ENCODE measurements around the gene TMC7.

The TMC7 gene

GRCh38 chr16:18983565-18984434 lies at the start of gene TMC7:
Gene TMC7 (plus strand): TSS chr16:18983934. CDS start chr16:18984064, 130 bp downstream.
- in situ Hi-C loops (cut with HindIII; ENCODE audit: low sequenced_read_pairs): no loop called here

GRCh38 chr16:18936727-18937340 lies 46.9 kb upstream of the TMC7 start:
- in situ Hi-C loops (cut with HindIII; ENCODE audit: low sequenced_read_pairs): no loop called here

DNA sequence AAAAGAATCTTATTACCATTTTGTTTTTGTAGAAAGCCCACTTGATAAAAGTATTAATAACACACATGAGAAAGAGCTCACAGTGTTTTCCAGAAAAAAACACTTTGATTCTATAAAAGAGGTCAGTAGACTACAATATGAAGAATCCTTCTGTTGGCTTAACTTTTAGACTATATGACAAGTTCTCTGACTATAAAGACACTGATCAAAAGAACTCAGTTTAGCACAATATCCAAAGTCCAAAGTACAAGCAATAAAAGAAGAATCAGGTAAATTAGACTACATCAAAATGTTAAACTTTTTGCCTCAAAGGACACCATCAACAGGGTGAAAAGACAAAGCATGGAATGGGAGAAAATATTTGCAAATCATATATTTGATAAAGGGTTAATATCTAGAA lies 46.3 kb upstream of the TMC7 start:
- in situ Hi-C loops (cut with HindIII; ENCODE audit: low sequenced_read_pairs): no loop called here

GRCh38 chr16:18938986-18939385 lies 44.7 kb upstream of the TMC7 start:
- in situ Hi-C loops (cut with HindIII; ENCODE audit: low sequenced_read_pairs): no loop called here

GRCh38 chr16:18941471-18941870 lies 42.3 kb upstream of the TMC7 start:
- in situ Hi-C loops (cut with HindIII; ENCODE audit: low sequenced_read_pairs): no loop called here

- in situ Hi-C loops (cut with HindIII; ENCODE audit: low sequenced_read_pairs): no loop called here
Observed at GRCh38 chr16:18942061-18942460, 41.7 kb upstream of the TMC7 start.

DNA sequence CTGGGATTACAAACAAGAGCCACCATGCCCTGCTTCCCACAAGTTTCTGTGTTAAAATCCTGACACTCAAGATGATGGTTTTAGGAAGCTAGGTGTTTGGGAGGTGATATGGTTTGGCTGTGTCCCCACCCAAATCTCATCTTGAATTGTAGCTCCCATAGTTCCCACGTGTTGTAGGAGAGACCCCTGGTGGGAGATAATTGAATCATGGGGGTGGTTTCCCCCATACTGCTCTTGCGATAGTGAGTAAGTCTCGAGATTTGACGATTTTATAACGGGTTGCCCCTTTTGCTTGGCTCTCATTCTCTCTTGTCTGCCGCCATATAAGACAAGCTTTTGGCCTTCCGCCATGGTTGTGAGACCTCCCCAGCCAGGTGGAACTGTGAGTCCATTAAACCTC lies 40.3 kb upstream of the TMC7 start:
- in situ Hi-C loops (cut with HindIII; ENCODE audit: low sequenced_read_pairs): no loop called here

DNA sequence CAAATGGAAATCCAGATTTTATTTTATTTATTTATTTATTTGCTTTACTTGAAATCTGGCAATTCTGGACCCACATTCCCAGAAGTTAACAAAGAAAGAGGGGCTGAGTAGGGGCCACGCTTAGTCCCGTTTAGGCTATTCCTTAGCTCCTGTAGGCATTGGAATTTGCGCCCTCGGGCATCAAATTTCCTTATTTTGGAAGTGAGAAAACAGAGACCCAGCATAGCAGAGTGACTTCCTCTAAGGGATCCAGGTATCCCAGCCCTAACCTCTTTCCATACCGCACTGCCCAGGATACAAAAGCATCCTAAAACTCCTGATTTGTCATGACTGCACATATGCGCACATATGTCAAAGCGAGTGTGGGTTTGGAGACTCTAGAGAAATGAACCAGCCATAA lies 38.5 kb upstream of the TMC7 start:
- in situ Hi-C loops (cut with HindIII; ENCODE audit: low sequenced_read_pairs): no loop called here

- in situ Hi-C loops (cut with HindIII; ENCODE audit: low sequenced_read_pairs): no loop called here
Observed at GRCh38 chr16:18948372-18949020, 35.2 kb upstream of the TMC7 start.

DNA sequence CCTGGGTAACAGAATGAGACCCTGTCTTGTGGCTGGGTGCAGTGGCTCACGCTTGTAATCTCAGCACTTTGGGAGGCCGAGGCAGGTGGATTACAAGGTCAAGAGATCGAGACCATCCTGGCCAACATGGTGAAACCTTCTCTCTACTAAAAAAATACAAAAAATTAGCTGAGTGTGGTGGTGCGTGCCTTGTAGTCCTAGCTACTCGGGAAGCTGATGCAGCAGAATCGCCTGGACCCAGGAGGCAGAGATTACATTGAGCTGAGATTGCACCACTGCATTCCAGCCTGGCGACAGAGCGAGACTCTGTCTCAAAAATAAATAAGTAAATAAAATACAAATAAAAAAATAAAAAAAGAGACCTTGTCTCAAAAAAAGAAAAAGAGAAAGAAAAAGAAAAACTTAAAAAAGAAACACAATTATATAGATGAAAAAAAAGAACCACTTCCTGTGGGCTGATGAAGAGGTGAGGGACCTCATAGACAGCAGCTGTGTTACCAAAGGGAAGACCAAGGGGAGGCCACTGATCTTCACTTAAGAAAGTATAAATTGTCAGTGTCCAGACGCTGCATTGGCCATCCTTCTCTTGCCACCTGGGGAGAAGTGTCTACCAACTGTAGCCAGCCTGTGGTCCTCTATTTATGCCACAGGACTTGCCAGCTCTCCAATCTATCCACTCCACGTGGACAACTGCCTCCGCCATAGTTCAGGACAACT lies 33.1 kb upstream of the TMC7 start:
- in situ Hi-C loops (cut with HindIII; ENCODE audit: low sequenced_read_pairs): loop anchor here (25.0 kb wide), 1 partner anchor 587 kb away; no protein-coding TSS in a partner anchor

GRCh38 chr16:18953547-18953946 lies 30.2 kb upstream of the TMC7 start:
- in situ Hi-C loops (cut with HindIII; ENCODE audit: low sequenced_read_pairs): loop anchor here (25.0 kb wide), 1 partner anchor 584 kb away; no protein-coding TSS in a partner anchor

DNA sequence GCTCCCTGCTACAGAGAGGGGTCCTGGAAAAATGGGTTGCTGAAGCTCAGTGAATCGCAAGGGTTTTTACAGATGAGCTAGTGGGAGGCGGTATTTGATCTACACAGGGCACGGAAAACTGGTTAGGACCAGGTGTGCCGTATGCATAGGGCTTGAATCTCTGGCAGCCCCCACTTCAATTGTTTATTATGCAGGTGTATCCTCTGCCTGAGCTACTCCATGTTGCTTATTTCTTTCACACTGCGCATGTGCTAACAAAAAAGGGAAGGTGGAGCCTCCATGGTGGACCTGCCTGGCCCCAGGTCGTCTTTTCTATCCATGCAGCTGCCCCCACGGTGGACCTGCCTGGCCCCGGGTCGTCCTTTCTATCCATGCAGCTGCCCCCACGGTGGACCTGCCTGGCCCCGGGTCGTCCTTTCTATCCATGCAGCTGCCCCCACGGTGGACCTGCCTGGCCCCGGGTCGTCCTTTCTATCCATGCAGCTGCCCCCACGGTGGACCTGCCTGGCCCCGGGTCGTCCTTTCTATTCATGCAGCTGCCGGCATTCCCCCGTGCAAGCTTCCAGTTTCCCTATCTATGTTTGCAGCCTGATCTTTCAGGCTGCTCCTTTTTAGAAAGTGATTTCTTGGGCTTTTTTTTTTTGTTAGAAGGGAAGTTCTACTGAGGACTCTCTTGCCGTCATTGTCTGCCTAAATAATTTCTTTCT lies 27.7 kb upstream of the TMC7 start:
- in situ Hi-C loops (cut with HindIII; ENCODE audit: low sequenced_read_pairs): loop anchor here (25.0 kb wide), 1 partner anchor 581 kb away; no protein-coding TSS in a partner anchor

- in situ Hi-C loops (cut with HindIII; ENCODE audit: low sequenced_read_pairs): loop anchor here (25.0 kb wide), 1 partner anchor 581 kb away; no protein-coding TSS in a partner anchor
Observed at GRCh38 chr16:18956658-18957241, 27.0 kb upstream of the TMC7 start.

- in situ Hi-C loops (cut with HindIII; ENCODE audit: low sequenced_read_pairs): loop anchor here (25.0 kb wide), 1 partner anchor 579 kb away; no protein-coding TSS in a partner anchor
Observed at GRCh38 chr16:18958621-18959029, 25.1 kb upstream of the TMC7 start.

DNA sequence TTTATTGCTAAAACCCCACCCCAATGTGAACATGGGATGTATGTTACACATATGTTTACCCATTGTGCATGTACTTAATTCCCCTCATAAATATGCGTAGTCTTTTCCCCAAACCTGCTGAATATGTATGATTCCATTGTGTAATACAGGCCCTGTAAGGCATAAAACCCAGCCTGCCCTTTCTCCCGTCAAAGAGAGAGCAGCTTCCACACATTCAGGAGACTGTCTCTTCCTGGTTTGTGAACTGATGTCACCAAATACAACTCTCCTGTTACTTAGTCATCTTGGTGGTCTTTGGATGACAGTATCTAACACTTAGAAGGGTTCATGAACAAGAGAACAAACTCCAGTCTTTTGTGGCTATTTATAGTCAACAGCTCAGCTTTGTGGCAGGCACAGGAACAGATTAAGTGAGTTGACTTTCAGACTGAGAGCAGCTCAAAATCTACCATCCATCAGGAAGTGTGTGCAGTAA lies 24.7 kb upstream of the TMC7 start:
- in situ Hi-C loops (cut with HindIII; ENCODE audit: low sequenced_read_pairs): loop anchor here (25.0 kb wide), 1 partner anchor 578 kb away; no protein-coding TSS in a partner anchor

DNA sequence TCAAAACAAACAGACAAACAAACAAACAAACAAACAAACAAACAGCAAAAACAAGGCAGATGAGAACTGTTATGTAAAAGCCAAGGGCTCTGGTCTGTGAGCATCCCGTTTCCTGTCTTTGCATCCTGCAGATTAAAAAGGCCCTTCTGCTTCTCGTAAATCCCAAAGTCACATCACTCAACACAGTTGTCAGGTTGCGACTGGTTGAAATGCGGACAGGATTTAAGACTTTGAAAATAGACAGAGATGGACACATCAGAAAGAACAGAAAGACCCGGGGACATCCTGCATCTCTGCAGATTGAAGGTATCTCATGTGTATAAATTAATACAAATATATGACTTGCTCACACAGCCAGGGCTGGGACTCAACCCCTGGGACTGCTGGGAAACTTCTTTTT lies 18.2 kb upstream of the TMC7 start:
- in situ Hi-C loops (cut with HindIII; ENCODE audit: low sequenced_read_pairs): loop anchor here (25.0 kb wide), 1 partner anchor 572 kb away; no protein-coding TSS in a partner anchor

DNA sequence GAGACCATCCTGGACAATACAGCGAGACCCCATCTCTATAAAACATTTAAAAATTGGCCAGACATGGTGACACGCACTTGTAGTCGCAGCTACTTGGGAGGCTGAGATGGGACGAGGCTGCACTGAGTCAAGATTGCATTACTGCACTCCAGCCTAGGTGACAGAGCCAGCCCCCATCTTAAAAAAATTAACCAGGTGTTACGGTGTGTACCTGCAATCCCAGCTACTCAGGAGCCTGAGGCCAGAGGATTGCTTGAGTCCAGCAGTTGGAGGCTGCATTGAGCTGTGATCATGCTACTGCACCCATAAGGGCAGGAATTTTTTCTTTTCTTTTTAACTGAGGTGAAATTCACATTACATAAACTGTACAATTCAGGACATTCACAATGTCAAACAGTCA lies 16.9 kb upstream of the TMC7 start:
- in situ Hi-C loops (cut with HindIII; ENCODE audit: low sequenced_read_pairs): loop anchor here (25.0 kb wide), 1 partner anchor 571 kb away; no protein-coding TSS in a partner anchor

DNA sequence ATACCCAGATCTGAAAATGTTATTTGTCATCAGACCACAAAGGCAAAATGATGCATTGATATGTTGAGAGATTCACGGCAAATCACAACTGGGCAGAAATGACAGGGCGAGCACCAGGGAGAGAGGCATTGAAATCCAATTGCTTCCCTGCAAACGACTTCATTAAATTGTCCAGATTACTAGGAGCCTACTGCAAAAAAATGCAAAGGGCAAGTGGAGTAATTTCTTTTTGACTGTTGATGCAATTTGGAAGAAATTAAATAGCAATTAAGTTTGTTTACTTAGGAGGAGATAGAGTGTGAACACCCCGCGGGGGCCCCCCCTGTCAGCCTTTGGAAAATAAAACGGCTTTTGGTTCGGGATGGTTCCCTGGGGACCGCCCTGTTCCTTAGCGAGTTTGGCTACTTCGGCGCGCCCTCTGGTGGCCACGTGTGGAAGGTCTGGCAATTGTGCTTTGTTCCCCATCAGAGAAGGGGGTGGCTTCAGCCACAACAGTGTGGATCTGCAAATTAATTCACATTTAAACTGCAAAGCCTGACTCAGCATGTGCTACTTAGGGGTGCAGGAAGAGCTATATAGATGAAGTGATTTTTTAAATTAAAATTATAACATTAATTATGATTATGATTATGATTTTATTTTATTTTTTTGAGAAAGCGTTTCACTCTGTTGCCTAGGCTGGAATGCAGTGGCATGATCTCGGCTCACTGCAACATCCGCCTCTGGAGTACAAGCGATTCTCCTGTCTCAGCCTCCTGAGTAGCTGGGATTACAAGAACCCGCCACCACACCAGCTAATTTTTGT lies 14.5 kb upstream of the TMC7 start:
- in situ Hi-C loops (cut with HindIII; ENCODE audit: low sequenced_read_pairs): loop anchor here (25.0 kb wide), 1 partner anchor 568 kb away; no protein-coding TSS in a partner anchor
